GM23338 (cell line): ENCODE results near the gene RELB. TPM values are rescaled to one million over a fixed set of nuclear protein-coding genes. Genes with fewer than 3 reads are reported as not detected.

Source experiments
- ATAC-seq: fragments of 200-7000 bp; cut with Tn5 transposase; 3 replicates; pipeline ENCODE4 v1.9.1; 2020
- DNase-seq: peaks from one replicate; pipeline ENCODE4 v3.0.0-alpha.2; 2015; ENCODE audit warnings: low spot score
- H2AFZ ChIP-seq: fragments of 200-600 bp; sonication (generic); 2 replicates; pipeline ENCODE4 v1.8.0; 2016; ENCODE audit warnings: antibody characterized with exemption, mild to moderate bottlenecking, moderate library complexity
- H3F3A ChIP-seq: fragments of 200-600 bp; sonication (generic); replicated peaks from 2 replicates; pipeline ENCODE4 v1.8.0; 2017; ENCODE audit warnings: antibody characterized with exemption, mixed run types, low read depth
- H3K27ac ChIP-seq: fragments of 200-600 bp; sonication (generic); 2 replicates; pipeline ENCODE4 v1.6.1; 2016; ENCODE audit warnings: low read depth
- H3K27me3 ChIP-seq: fragments of 200-600 bp; sonication (generic); 2 replicates; pipeline ENCODE4 v1.8.0; 2016; ENCODE audit warnings: mild to moderate bottlenecking, mixed run types, moderate library complexity; ENCODE audit not compliant: insufficient read depth
- H3K36me3 ChIP-seq: fragments of 200-600 bp; sonication (generic); 2 replicates; pipeline ENCODE4 v1.8.0; 2016; ENCODE audit warnings: mild to moderate bottlenecking; ENCODE audit not compliant: insufficient read depth
- H3K4me1 ChIP-seq: fragments of 200-600 bp; sonication (generic); 2 replicates; pipeline ENCODE4 v1.8.0; 2016; ENCODE audit warnings: mild to moderate bottlenecking, moderate library complexity; ENCODE audit not compliant: insufficient read depth
- H3K4me2 ChIP-seq: fragments of 200-600 bp; sonication (generic); 2 replicates; pipeline ENCODE4 v1.7.1; 2017; ENCODE audit warnings: mixed run types
- H3K4me3 ChIP-seq: fragments of 200-600 bp; sonication (generic); 2 replicates; pipeline ENCODE4 v1.6.1; 2016; ENCODE audit warnings: mixed run types
- H3K79me2 ChIP-seq: fragments of 200-600 bp; sonication (generic); replicated peaks from 2 replicates; pipeline ENCODE4 v1.8.0; 2017; ENCODE audit warnings: mild to moderate bottlenecking; ENCODE audit not compliant: insufficient read depth
- H3K9me2 ChIP-seq: fragments of 200-600 bp; sonication (generic); 2 replicates; pipeline ENCODE4 v1.8.0; 2017; ENCODE audit not compliant: insufficient read depth
- H4K20me1 ChIP-seq: fragments of 200-600 bp; sonication (generic); replicated peaks from 2 replicates; pipeline ENCODE4 v1.8.0; 2017; ENCODE audit warnings: mild to moderate bottlenecking; ENCODE audit not compliant: insufficient read depth
- H3K27ac Mint-ChIP-seq: 2 replicates; pipeline ENCODE4 v1.8.0; 2020; ENCODE audit warnings: inconsistent platforms, mild to moderate bottlenecking, moderate library complexity, mixed read lengths
- H3K27me3 Mint-ChIP-seq: 3 replicates; pipeline ENCODE4 v1.8.0; 2022; ENCODE audit warnings: low read depth, mild to moderate bottlenecking, moderate library complexity, mixed read lengths, inconsistent platforms; ENCODE audit not compliant: insufficient read depth, poor library complexity
- H3K36me3 Mint-ChIP-seq: 3 replicates; pipeline ENCODE4 v1.8.0; 2021; ENCODE audit warnings: low read depth, mild to moderate bottlenecking, inconsistent platforms, moderate library complexity, mixed read lengths
- H3K4me1 Mint-ChIP-seq: 3 replicates; pipeline ENCODE4 v1.8.0; 2020; ENCODE audit warnings: mild to moderate bottlenecking, inconsistent platforms, mixed read lengths
- H3K4me3 Mint-ChIP-seq: 3 replicates; pipeline ENCODE4 v1.8.0; 2021; ENCODE audit warnings: moderate library complexity, mild to moderate bottlenecking, inconsistent platforms, mixed read lengths
- H3K9me3 Mint-ChIP-seq: 3 replicates; pipeline ENCODE4 v1.8.0; 2020; ENCODE audit warnings: moderate library complexity, mild to moderate bottlenecking, inconsistent platforms, mixed read lengths
- CTCF ChIP-seq, 2 experiments: fragments of 200-600 bp in 1 of 2; sonication (generic) in 1 of 2; conservative IDR thresholded peaks; 2 replicates each; pipeline versions ENCODE4 v1.5.1 to v1.6.1; 2016 to 2017; ENCODE audit warnings: antibody characterized with exemption in 2 of 2, low read depth in 2 of 2, mild to moderate bottlenecking in 2 of 2, moderate library complexity in 1 of 2
- ETS1 ChIP-seq: IDR thresholded peaks from 2 replicates; pipeline ENCODE4 v1.6.1; 2016; ENCODE audit warnings: antibody characterized with exemption
- EZH2phosphoT487 ChIP-seq: fragments of 200-600 bp; sonication (generic); IDR thresholded peaks from one replicate; pipeline ENCODE4 v1.8.1; 2018; ENCODE audit warnings: antibody characterized with exemption; ENCODE audit not compliant: unreplicated experiment
- JUNB ChIP-seq: IDR thresholded peaks from one replicate; pipeline ENCODE4 v1.6.1; 2016; ENCODE audit warnings: antibody characterized with exemption; ENCODE audit not compliant: unreplicated experiment
- NANOG ChIP-seq: IDR thresholded peaks from 2 replicates; pipeline ENCODE4 v1.6.1; 2016; ENCODE audit warnings: antibody characterized with exemption, borderline replicate concordance
- POLR2AphosphoS5 ChIP-seq: IDR thresholded peaks from 2 replicates; pipeline ENCODE4 v1.6.1; 2016; ENCODE audit warnings: antibody characterized with exemption, low read depth
- ZNF114 ChIP-seq: fragments of 250-450 bp; sonication (Bioruptor Pico); IDR thresholded peaks from 2 replicates; pipeline ENCODE4 v1.5.0; 2020; ENCODE audit warnings: mild to moderate bottlenecking, moderate library complexity
- ZNF331 ChIP-seq: fragments of 250-450 bp; sonication (Bioruptor Pico); IDR thresholded peaks from 2 replicates; pipeline ENCODE4 v1.5.0; 2020; ENCODE audit warnings: low read depth, mild to moderate bottlenecking, moderate library complexity
- polyA plus RNA-seq: library from polyadenylated mRNA; unstranded; fragments of >200 nt; fragmentation: Nextera tagmentation; extraction: Ambion mirVana; gene quantifications from 2 replicates; pipeline ENCODE4 v1.2.1, GENCODE V29; 2016
- total RNA-seq: library from RNA; depleted of rRNA; stranded (reverse); fragments of >200 nt; shearing (Covaris generic); gene quantifications from 2 replicates; pipeline ENCODE4 v1.2.3, GENCODE V29; 2014
- TF ChIP-seq, protein P1 (sequence below): IDR thresholded peaks from one replicate; pipeline ENCODE4 v1.6.1; 2018; ENCODE audit warnings: antibody characterized with exemption; ENCODE audit not compliant: unreplicated experiment

Gene RELB
- total and polyA plus RNA-seq, 2 experiments from 2014 or later, result 7.9 to 13.1 TPM

DNA sequence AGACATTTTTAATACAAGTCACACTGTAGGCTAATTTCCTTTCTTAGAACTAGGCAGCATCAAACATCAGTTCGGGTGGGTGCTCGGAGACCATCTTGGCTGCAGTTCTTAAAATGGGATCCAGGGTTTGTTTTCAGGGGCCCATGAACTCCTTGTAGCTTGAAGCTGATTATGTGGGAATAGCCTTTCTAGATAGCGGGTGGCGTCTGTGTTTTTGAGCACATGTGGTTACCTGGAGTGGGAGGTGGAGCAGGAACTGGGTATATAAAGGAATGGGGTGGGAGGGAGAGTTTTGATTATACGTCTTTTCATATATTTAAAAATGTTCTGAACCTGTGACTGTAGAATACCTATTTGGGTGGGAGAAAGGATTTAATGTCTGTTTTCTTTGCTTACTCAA, 33.1 kb upstream of the RELB start:
- H3K27ac Mint-ChIP-seq, result no peak overlapping the region; the same call in 1 of the 2 replicates

More for the DNA sequence above, 33.1 kb upstream of the RELB start:
- Histone ChIP-seq H3K36me3 (0 out of 2 replicates have a peak, but pooled peaks cover 5% of the 10 kb centered on the region), H3K4me2 (no peak overlapping the region), H3K9me2 (no peaks in the 10 kb centered on the region), H4K20me1 (peaks cover 12% of the 10 kb centered on the region), H3K27me3 (no peaks in the 10 kb centered on the region), H2AFZ (no peak overlapping the region), H3K27ac (no peak overlapping the region), H3K4me1 (no peaks in the 10 kb centered on the region), H3K4me3 (no peak overlapping the region), H3F3A (0 out of 2 replicates have a peak, but pooled peaks cover 4% of the 10 kb centered on the region), H3K79me2 (peaks cover 6% of the 10 kb centered on the region; the same call in 1 of the 2 replicates)
- Mint-ChIP-seq H3K36me3 (peaks cover 25% of the 10 kb centered on the region; the same call in 2 of the 3 replicates), H3K27me3 (peaks cover 5% of the 10 kb centered on the region), H3K9me3 (no peaks in the 10 kb centered on the region; the same call in 2 of the 3 replicates), H3K4me3 (no peak overlapping the region), H3K4me1 (no peaks in the 10 kb centered on the region)
- DNase-seq, result no peak
- no peak for TF ChIP-seq ZNF331 (CRISPR knock-in tag)
- no peak for TF ChIP-seq NANOG
- TF ChIP-seq EZH2phosphoT487, result no peak
- no peak for TF ChIP-seq CTCF (conservative IDR thresholded peaks at IDR 0.05; ENCODE audit: low read depth in 2 of 2)
- TF ChIP-seq, protein P1, sequence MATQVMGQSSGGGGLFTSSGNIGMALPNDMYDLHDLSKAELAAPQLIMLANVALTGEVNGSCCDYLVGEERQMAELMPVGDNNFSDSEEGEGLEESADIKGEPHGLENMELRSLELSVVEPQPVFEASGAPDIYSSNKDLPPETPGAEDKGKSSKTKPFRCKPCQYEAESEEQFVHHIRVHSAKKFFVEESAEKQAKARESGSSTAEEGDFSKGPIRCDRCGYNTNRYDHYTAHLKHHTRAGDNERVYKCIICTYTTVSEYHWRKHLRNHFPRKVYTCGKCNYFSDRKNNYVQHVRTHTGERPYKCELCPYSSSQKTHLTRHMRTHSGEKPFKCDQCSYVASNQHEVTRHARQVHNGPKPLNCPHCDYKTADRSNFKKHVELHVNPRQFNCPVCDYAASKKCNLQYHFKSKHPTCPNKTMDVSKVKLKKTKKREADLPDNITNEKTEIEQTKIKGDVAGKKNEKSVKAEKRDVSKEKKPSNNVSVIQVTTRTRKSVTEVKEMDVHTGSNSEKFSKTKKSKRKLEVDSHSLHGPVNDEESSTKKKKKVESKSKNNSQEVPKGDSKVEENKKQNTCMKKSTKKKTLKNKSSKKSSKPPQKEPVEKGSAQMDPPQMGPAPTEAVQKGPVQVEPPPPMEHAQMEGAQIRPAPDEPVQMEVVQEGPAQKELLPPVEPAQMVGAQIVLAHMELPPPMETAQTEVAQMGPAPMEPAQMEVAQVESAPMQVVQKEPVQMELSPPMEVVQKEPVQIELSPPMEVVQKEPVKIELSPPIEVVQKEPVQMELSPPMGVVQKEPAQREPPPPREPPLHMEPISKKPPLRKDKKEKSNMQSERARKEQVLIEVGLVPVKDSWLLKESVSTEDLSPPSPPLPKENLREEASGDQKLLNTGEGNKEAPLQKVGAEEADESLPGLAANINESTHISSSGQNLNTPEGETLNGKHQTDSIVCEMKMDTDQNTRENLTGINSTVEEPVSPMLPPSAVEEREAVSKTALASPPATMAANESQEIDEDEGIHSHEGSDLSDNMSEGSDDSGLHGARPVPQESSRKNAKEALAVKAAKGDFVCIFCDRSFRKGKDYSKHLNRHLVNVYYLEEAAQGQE, result no peak
- no peak for TF ChIP-seq ETS1
- no peak for TF ChIP-seq POLR2AphosphoS5
- no peak for TF ChIP-seq ZNF114 (CRISPR knock-in tag)
- no peak for TF ChIP-seq JUNB
- ATAC-seq, result no peak
